GM23338 (cell line): ENCODE measurements around the gene DPH7. TPM values are rescaled to one million over a fixed set of nuclear protein-coding genes. Genes with fewer than 3 reads are reported as not detected.

Experiments used
- ATAC-seq: fragments of 200-7000 bp; cut with Tn5 transposase; 3 replicates; pipeline ENCODE4 v1.9.1; 2020
- DNase-seq: peaks from one replicate; pipeline ENCODE4 v3.0.0-alpha.2; 2015; ENCODE audit warnings: low spot score
- H2AFZ ChIP-seq: fragments of 200-600 bp; sonication (generic); 2 replicates; pipeline ENCODE4 v1.8.0; 2016; ENCODE audit warnings: antibody characterized with exemption, mild to moderate bottlenecking, moderate library complexity
- H3F3A ChIP-seq: fragments of 200-600 bp; sonication (generic); replicated peaks from 2 replicates; pipeline ENCODE4 v1.8.0; 2017; ENCODE audit warnings: antibody characterized with exemption, mixed run types, low read depth
- H3K27ac ChIP-seq: fragments of 200-600 bp; sonication (generic); 2 replicates; pipeline ENCODE4 v1.6.1; 2016; ENCODE audit warnings: low read depth
- H3K27me3 ChIP-seq: fragments of 200-600 bp; sonication (generic); 2 replicates; pipeline ENCODE4 v1.8.0; 2016; ENCODE audit warnings: mild to moderate bottlenecking, mixed run types, moderate library complexity; ENCODE audit not compliant: insufficient read depth
- H3K36me3 ChIP-seq: fragments of 200-600 bp; sonication (generic); 2 replicates; pipeline ENCODE4 v1.8.0; 2016; ENCODE audit warnings: mild to moderate bottlenecking; ENCODE audit not compliant: insufficient read depth
- H3K4me1 ChIP-seq: fragments of 200-600 bp; sonication (generic); 2 replicates; pipeline ENCODE4 v1.8.0; 2016; ENCODE audit warnings: mild to moderate bottlenecking, moderate library complexity; ENCODE audit not compliant: insufficient read depth
- H3K4me2 ChIP-seq: fragments of 200-600 bp; sonication (generic); 2 replicates; pipeline ENCODE4 v1.7.1; 2017; ENCODE audit warnings: mixed run types
- H3K4me3 ChIP-seq: fragments of 200-600 bp; sonication (generic); 2 replicates; pipeline ENCODE4 v1.6.1; 2016; ENCODE audit warnings: mixed run types
- H3K79me2 ChIP-seq: fragments of 200-600 bp; sonication (generic); replicated peaks from 2 replicates; pipeline ENCODE4 v1.8.0; 2017; ENCODE audit warnings: mild to moderate bottlenecking; ENCODE audit not compliant: insufficient read depth
- H3K9me2 ChIP-seq: fragments of 200-600 bp; sonication (generic); 2 replicates; pipeline ENCODE4 v1.8.0; 2017; ENCODE audit not compliant: insufficient read depth
- H4K20me1 ChIP-seq: fragments of 200-600 bp; sonication (generic); replicated peaks from 2 replicates; pipeline ENCODE4 v1.8.0; 2017; ENCODE audit warnings: mild to moderate bottlenecking; ENCODE audit not compliant: insufficient read depth
- H3K27ac Mint-ChIP-seq: 2 replicates; pipeline ENCODE4 v1.8.0; 2020; ENCODE audit warnings: inconsistent platforms, mild to moderate bottlenecking, moderate library complexity, mixed read lengths
- H3K27me3 Mint-ChIP-seq: 3 replicates; pipeline ENCODE4 v1.8.0; 2022; ENCODE audit warnings: low read depth, mild to moderate bottlenecking, moderate library complexity, mixed read lengths, inconsistent platforms; ENCODE audit not compliant: insufficient read depth, poor library complexity
- H3K36me3 Mint-ChIP-seq: 3 replicates; pipeline ENCODE4 v1.8.0; 2021; ENCODE audit warnings: low read depth, mild to moderate bottlenecking, inconsistent platforms, moderate library complexity, mixed read lengths
- H3K4me1 Mint-ChIP-seq: 3 replicates; pipeline ENCODE4 v1.8.0; 2020; ENCODE audit warnings: mild to moderate bottlenecking, inconsistent platforms, mixed read lengths
- H3K4me3 Mint-ChIP-seq: 3 replicates; pipeline ENCODE4 v1.8.0; 2021; ENCODE audit warnings: moderate library complexity, mild to moderate bottlenecking, inconsistent platforms, mixed read lengths
- H3K9me3 Mint-ChIP-seq: 3 replicates; pipeline ENCODE4 v1.8.0; 2020; ENCODE audit warnings: moderate library complexity, mild to moderate bottlenecking, inconsistent platforms, mixed read lengths
- CREB1 ChIP-seq: fragments of 250-450 bp; sonication (Bioruptor Pico); IDR thresholded peaks from 2 replicates; pipeline ENCODE4 v1.5.0; 2020; ENCODE audit warnings: low read depth, mild to moderate bottlenecking, moderate library complexity
- EZH2 ChIP-seq: fragments of 200-600 bp; sonication (generic); IDR thresholded peaks from one replicate; pipeline ENCODE4 v1.8.0; 2017; ENCODE audit warnings: antibody characterized with exemption, mild to moderate bottlenecking, low read depth; ENCODE audit not compliant: unreplicated experiment
- EZH2phosphoT487 ChIP-seq: fragments of 200-600 bp; sonication (generic); IDR thresholded peaks from one replicate; pipeline ENCODE4 v1.8.1; 2018; ENCODE audit warnings: antibody characterized with exemption; ENCODE audit not compliant: unreplicated experiment
- JUNB ChIP-seq: IDR thresholded peaks from one replicate; pipeline ENCODE4 v1.6.1; 2016; ENCODE audit warnings: antibody characterized with exemption; ENCODE audit not compliant: unreplicated experiment
- NANOG ChIP-seq: IDR thresholded peaks from 2 replicates; pipeline ENCODE4 v1.6.1; 2016; ENCODE audit warnings: antibody characterized with exemption, borderline replicate concordance
- STAT1 ChIP-seq: IDR thresholded peaks from one replicate; pipeline ENCODE4 v1.6.1; 2016; ENCODE audit warnings: antibody characterized with exemption; ENCODE audit not compliant: unreplicated experiment
- ZNF114 ChIP-seq: fragments of 250-450 bp; sonication (Bioruptor Pico); IDR thresholded peaks from 2 replicates; pipeline ENCODE4 v1.5.0; 2020; ENCODE audit warnings: mild to moderate bottlenecking, moderate library complexity
- ZNF331 ChIP-seq: fragments of 250-450 bp; sonication (Bioruptor Pico); IDR thresholded peaks from 2 replicates; pipeline ENCODE4 v1.5.0; 2020; ENCODE audit warnings: low read depth, mild to moderate bottlenecking, moderate library complexity
- ZNF462 ChIP-seq: fragments of 250-450 bp; sonication (Bioruptor Pico); IDR thresholded peaks from 2 replicates; pipeline ENCODE4 v1.5.0; 2020; ENCODE audit warnings: mild to moderate bottlenecking, moderate library complexity
- polyA plus RNA-seq: library from polyadenylated mRNA; unstranded; fragments of >200 nt; fragmentation: Nextera tagmentation; extraction: Ambion mirVana; gene quantifications from 2 replicates; pipeline ENCODE4 v1.2.1, GENCODE V29; 2016
- total RNA-seq: library from RNA; depleted of rRNA; stranded (reverse); fragments of >200 nt; shearing (Covaris generic); gene quantifications from 2 replicates; pipeline ENCODE4 v1.2.3, GENCODE V29; 2014
- TF ChIP-seq, protein P1 (sequence below), 2 experiments: fragments of 200-600 bp in 1 of 2; sonication (generic) in 1 of 2; conservative IDR thresholded peaks; 2 replicates each; pipeline versions ENCODE4 v1.5.1 to v1.6.1; 2016 to 2017; ENCODE audit warnings: antibody characterized with exemption in 2 of 2, low read depth in 2 of 2, mild to moderate bottlenecking in 2 of 2, moderate library complexity in 1 of 2

DPH7 gene
- total and polyA plus RNA-seq, 2 experiments from 2014 or later, result 44.5 to 68.8 TPM

DNA sequence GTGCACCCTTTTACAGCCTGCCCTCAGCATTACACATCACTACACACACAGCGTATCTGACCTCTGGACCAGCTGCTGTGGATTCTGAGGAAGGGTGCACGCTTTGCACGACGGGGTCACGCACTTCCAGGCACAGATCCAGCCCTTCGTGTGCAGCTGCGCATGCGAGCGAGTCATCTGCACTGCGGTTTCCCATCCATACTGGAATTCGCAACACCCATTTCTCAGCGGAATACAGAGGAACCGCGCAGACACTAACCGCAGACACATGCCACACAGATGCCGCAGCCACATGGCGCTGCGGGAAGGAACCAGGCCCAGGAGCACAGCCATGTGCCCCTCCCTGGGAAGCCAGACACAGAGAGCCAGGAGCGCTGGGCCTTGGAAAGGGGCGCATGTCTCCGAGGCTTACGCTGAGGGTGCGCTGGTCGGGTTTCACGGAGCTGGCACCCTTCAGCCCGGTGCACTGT, 72.0 kb downstream of the DPH7 start:
- H4K20me1 ChIP-seq, result no peaks in the 10 kb centered on the region
- no peak for DNase-seq
- no peaks in the 10 kb centered on the region for H3K9me2 ChIP-seq
- no peaks in the 10 kb centered on the region for H3F3A ChIP-seq
- Mint-ChIP-seq H3K4me1 (peaks cover 2% of the 10 kb centered on the region; the same call in 1 of the 3 replicates), H3K36me3 (peaks cover 26% of the 10 kb centered on the region), H3K27me3 (peaks cover 38% of the 10 kb centered on the region), H3K9me3 (peaks cover 82% of the 10 kb centered on the region), H3K27ac (no peak overlapping the region), H3K4me3 (no peak overlapping the region)
- H3K4me3 ChIP-seq, result no peak overlapping the region
- no peak for ATAC-seq
- no peaks in the 10 kb centered on the region for H3K36me3 ChIP-seq
- no peak for TF ChIP-seq ZNF114 (CRISPR knock-in tag)
- TF ChIP-seq ZNF331 (CRISPR knock-in tag), result no peak
- TF ChIP-seq NANOG, result no peak
- no peak for TF ChIP-seq EZH2
- TF ChIP-seq STAT1, result no peak
- TF ChIP-seq CREB1 (CRISPR knock-in tag), result no peak
- no peak for TF ChIP-seq ZNF462 (CRISPR knock-in tag)
- no peak for TF ChIP-seq JUNB
- TF ChIP-seq EZH2phosphoT487, result no peak
- TF ChIP-seq, protein P1, sequence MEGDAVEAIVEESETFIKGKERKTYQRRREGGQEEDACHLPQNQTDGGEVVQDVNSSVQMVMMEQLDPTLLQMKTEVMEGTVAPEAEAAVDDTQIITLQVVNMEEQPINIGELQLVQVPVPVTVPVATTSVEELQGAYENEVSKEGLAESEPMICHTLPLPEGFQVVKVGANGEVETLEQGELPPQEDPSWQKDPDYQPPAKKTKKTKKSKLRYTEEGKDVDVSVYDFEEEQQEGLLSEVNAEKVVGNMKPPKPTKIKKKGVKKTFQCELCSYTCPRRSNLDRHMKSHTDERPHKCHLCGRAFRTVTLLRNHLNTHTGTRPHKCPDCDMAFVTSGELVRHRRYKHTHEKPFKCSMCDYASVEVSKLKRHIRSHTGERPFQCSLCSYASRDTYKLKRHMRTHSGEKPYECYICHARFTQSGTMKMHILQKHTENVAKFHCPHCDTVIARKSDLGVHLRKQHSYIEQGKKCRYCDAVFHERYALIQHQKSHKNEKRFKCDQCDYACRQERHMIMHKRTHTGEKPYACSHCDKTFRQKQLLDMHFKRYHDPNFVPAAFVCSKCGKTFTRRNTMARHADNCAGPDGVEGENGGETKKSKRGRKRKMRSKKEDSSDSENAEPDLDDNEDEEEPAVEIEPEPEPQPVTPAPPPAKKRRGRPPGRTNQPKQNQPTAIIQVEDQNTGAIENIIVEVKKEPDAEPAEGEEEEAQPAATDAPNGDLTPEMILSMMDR (conservative IDR thresholded peaks at IDR 0.05; ENCODE audit: low read depth in 2 of 2), result no peak
- H3K27me3 ChIP-seq, result no peaks in the 10 kb centered on the region
- H2AFZ ChIP-seq, result no peak overlapping the region
- H3K79me2 ChIP-seq, result no peaks in the 10 kb centered on the region
- no peak overlapping the region for H3K4me2 ChIP-seq
- no peak overlapping the region for H3K27ac ChIP-seq
- H3K4me1 ChIP-seq, result no peaks in the 10 kb centered on the region
